ENCODE measurements around the gene TNFAIP2.
"Not testable (repeated sequence)": the region's sequence is repeated elsewhere in the genome, so short reads cannot be mapped to it uniquely, and the experiment has no call there.

Gene TNFAIP2

GRCh38 chr14:103156651-103157378, 33.6 kb downstream of the TNFAIP2 start:
- DNase-seq: no peak

GRCh38 chr14:103157969-103158368, 34.7 kb downstream of the TNFAIP2 start:
- no peak for DNase-seq

- no peak for DNase-seq
Observed at GRCh38 chr14:103158688-103159087, 35.4 kb downstream of the TNFAIP2 start.

- DNase-seq: no peak
Observed at GRCh38 chr14:103160321-103161053, 37.2 kb downstream of the TNFAIP2 start.

- DNase-seq: no peak
Observed at GRCh38 chr14:103161054-103161397, 37.8 kb downstream of the TNFAIP2 start.

GRCh38 chr14:103163199-103163598, 39.9 kb downstream of the TNFAIP2 start:
- DNase-seq: no peak

GRCh38 chr14:103164006-103164405, 40.7 kb downstream of the TNFAIP2 start:
- no peak for DNase-seq

GRCh38 chr14:103164779-103165178, 41.5 kb downstream of the TNFAIP2 start:
- no peak for DNase-seq

- no peak for DNase-seq
Observed at GRCh38 chr14:103165323-103165722, 42.1 kb downstream of the TNFAIP2 start.

GRCh38 chr14:103169954-103170353, 46.7 kb downstream of the TNFAIP2 start:
- DNase-seq: no peak

- not testable (repeated sequence) for DNase-seq
Observed at GRCh38 chr14:103171206-103171605, 47.9 kb downstream of the TNFAIP2 start.

GRCh38 chr14:103172921-103173320, 49.7 kb downstream of the TNFAIP2 start:
- DNase-seq: no peak

GRCh38 chr14:103173887-103174286, 50.6 kb downstream of the TNFAIP2 start:
- not testable (repeated sequence) for DNase-seq

GRCh38 chr14:103176176-103176575, 52.9 kb downstream of the TNFAIP2 start:
- DNase-seq: not testable (repeated sequence)

- no peak for DNase-seq
Observed at GRCh38 chr14:103177376-103177775, 54.1 kb downstream of the TNFAIP2 start.

- no peak for DNase-seq
Observed at GRCh38 chr14:103178521-103178920, 55.3 kb downstream of the TNFAIP2 start.

GRCh38 chr14:103179094-103179493, 55.8 kb downstream of the TNFAIP2 start:
- no peak for DNase-seq

GRCh38 chr14:103180331-103180730, 57.1 kb downstream of the TNFAIP2 start:
- DNase-seq: no peak

- no peak for DNase-seq
Observed at GRCh38 chr14:103184046-103184445, 60.8 kb downstream of the TNFAIP2 start.

- DNase-seq: no peak
Observed at GRCh38 chr14:103185051-103186029, 62.1 kb downstream of the TNFAIP2 start.

- DNase-seq: no peak
Observed at GRCh38 chr14:103186241-103186822, 63.1 kb downstream of the TNFAIP2 start.
